ENCODE measurements around the gene OR6N2. TPM values are rescaled to one million over a fixed set of nuclear protein-coding genes. Genes with fewer than 3 reads are reported as not detected.
A peak's percentile ranks its signal among the peaks of the same experiment; 100 is the strongest.

OR6N2 gene
- total and polyA plus RNA-seq, 9 of the 15 experiments (the other 6 are each of a cell fraction or from before 2014, with no cell fraction given) = not detected

DNA sequence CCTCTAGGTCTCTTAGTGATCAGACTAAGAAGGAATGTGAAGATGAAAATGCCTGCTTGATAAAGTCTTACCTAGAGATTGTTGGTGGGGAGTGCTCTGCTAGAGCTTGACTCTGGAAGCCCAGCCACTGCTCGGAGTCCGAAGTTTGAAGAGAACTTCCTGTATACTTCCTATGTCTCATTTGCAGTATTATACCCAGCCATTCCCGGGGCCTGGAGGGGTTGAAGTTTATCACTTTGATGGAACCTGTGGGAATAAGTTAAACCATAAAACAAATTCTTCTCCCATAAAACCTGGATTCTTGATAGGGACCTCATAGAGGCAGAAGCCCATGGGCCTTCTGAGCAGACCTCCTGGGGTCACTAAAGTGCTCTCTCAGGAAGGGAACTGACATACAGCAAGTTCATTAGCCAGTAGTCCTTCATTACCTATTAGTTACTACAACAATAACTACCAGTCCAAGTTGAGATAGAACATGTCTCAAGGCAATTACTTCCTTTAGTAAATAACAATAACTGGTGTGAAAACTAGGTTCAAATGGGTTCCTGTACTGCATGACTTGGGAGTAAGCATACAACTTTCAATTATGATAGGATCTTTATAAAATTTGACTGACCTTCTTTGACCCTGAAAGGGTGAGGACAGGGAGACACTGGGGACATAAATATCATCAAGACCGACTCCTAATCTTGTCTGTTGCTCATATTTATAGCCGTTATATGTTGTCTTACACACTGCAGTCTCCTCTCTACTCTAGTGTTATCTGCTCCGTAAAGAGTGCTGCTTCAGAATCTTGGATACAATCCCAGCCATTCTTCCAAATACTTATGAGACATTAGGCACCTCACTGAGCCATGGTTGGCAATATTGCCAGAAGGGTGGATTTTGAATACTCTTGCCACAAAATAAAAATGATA is 8.8 kb downstream of the OR6N2 start, which contains the start of gene OR6N1:
OR6N1 (minus strand) TSS at position 246 of the 917 bp plus-strand sequence. CDS start 5,513 bp downstream, outside the sequence.
- Histone ChIP-seq H3K27me3 (ENCODE audit: control insufficient read depth in 2 of 2, insufficient read depth in 2 of 2, low read length in 2 of 2) (no peaks in the 10 kb centered on the region), H3K9me3 (replicated peaks; ENCODE audit: control insufficient read depth, insufficient read depth, low read depth, low read length) (no peaks in the 10 kb centered on the region), H3K4me2 (ENCODE audit: insufficient read depth, low read length) (peak within 1 kb of the TSS; percentile 28; the same call in 1 of the 2 replicates), H3K36me3 (ENCODE audit: control insufficient read depth, insufficient read depth, low read length) (no peaks in the 10 kb centered on the region), H3K4me1 (replicated peaks in 1 of 2; ENCODE audit: control insufficient read depth in 2 of 2, insufficient read depth in 2 of 2, low read length in 2 of 2) (peaks cover 0 to 7% of the 10 kb centered on the region in 2 experiments; a peak in 2 of 5 replicates), H3K9ac (ENCODE audit: insufficient read depth in 1 of 2, low read depth in 2 of 2, low read length in 2 of 2) (no peak within 1 kb of the TSS), H3K27ac (ENCODE audit: extremely low read depth, low read depth, low read length) (peak within 1 kb of the TSS; percentile 16; the same call in 1 of the 3 replicates), H2AFZ (ENCODE audit: low read depth, low read length) (peak within 1 kb of the TSS; percentile 92), H3K4me3 (no peak within 1 kb of the TSS), H4K20me1 (replicated peaks; ENCODE audit: control insufficient read depth, insufficient read depth, low read length) (no peaks in the 10 kb centered on the region), H3K9me1 (ENCODE audit: control insufficient read depth, insufficient read depth, low read length) (no peaks in the 10 kb centered on the region), H3K79me2 (ENCODE audit: control insufficient read depth, insufficient read depth, low read length) (no peaks in the 10 kb centered on the region)
- CTCF ChIA-PET (ENCODE audit: low intra/inter-chr PET ratio) = no interaction called here
- intact Hi-C loops (cut with micrococcal nuclease) = no loop called here
- TF ChIP-seq PBX2 (CRISPR knock-in tag; IDR thresholded peaks at IDR 0.05; ENCODE audit: low read depth) (no peak), PBX2 (tag; conservative IDR thresholded peaks at IDR 0.05; ENCODE audit: low read depth) (peak; percentile 69), DMBX1 (CRISPR knock-in tag; IDR thresholded peaks at IDR 0.05; ENCODE audit: borderline replicate concordance) (no peak), ZNF175 (CRISPR knock-in tag; IDR thresholded peaks at IDR 0.05; ENCODE audit: low read depth) (0 out of 2 replicates have a peak, but pooled peaks have one; percentile 55), HMBOX1 (IDR thresholded peaks at IDR 0.05) (peak; percentile 67; the same call in 1 of the 2 replicates), PHB (CRISPR knock-in tag; IDR thresholded peaks at IDR 0.05) (no peak), DNMT1 (IDR thresholded peaks at IDR 0.05) (no peak), ZNF408 (CRISPR knock-in tag; IDR thresholded peaks at IDR 0.05; ENCODE audit: low read depth) (no peak), FOXK2 (conservative IDR thresholded peaks at IDR 0.05 in 1 of 2, IDR thresholded peaks at IDR 0.05 in 1 of 2; ENCODE audit: low read depth in 2 of 2) (peak; percentile 48 to 51; a peak in 2 of 4 replicates), L3MBTL2 (IDR thresholded peaks at IDR 0.05) (0 out of 2 replicates have a peak, but pooled peaks have one; percentile 14), GABPA (tag; conservative IDR thresholded peaks at IDR 0.05; ENCODE audit: low read depth) (0 out of 2 replicates have a peak, but pooled peaks have one; percentile 9)
- TF ChIP-seq, protein P1, sequence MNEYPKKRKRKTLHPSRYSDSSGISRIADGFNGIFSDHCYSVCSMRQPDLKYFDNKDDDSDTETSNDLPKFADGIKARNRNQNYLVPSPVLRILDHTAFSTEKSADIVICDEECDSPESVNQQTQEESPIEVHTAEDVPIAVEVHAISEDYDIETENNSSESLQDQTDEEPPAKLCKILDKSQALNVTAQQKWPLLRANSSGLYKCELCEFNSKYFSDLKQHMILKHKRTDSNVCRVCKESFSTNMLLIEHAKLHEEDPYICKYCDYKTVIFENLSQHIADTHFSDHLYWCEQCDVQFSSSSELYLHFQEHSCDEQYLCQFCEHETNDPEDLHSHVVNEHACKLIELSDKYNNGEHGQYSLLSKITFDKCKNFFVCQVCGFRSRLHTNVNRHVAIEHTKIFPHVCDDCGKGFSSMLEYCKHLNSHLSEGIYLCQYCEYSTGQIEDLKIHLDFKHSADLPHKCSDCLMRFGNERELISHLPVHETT (CRISPR knock-in tag; conservative IDR thresholded peaks at IDR 0.05 in 1 of 2, IDR thresholded peaks at IDR 0.05 in 1 of 2) = peak in 1 of 2 experiments; percentile 45; a peak in 1 of 4 replicates
- in situ Hi-C loops (cut with MboI) = no loop called here
- no TSS peak for BruUV-seq (replicated peaks)
- peak in 1 of 4 experiments; percentile 27 for DNase-seq (ENCODE audit: extremely low read depth in 1 of 4, low spot score in 3 of 4)
- FAIRE-seq = no peak
- 21% methylated on average over 6 of the region's 6 CpGs for WGBS (ENCODE audit: insufficient coverage, low coverage, missing lambda C conversion rate)
- peak; percentile 82 for ATAC-seq
- POLR2A ChIA-PET = interaction anchor here (0.6 kb wide), 1 partner anchor 37 kb away, joined by 3 read pairs; no protein-coding TSS in a partner anchor

Measured in K562 (cell line).